ENCODE data around the gene SMS.
A peak's percentile ranks its signal among the peaks of the same experiment; 100 is the strongest.

SMS gene

GRCh38 chrX:21940356-21940829 lies at the start of gene SMS:
SMS (plus strand) TSS chrX:21940709; CDS start chrX:21940825, 116 bp downstream.
- peak within 1 kb of the TSS; percentile 64 to 81 (median 74) for H3K4me3 ChIP-seq
- peaks cover 5 to 45% (median 15%) of the 10 kb centered on the region in 10 experiments; a peak in 17 of 20 replicates for H3K4me1 ChIP-seq
- H3K9ac ChIP-seq = peak within 1 kb of the TSS; percentile 81 to 92 (median 86)
- H3K36me3 ChIP-seq = peaks cover 0 to 18% (median 3%) of the 10 kb centered on the region in 11 experiments; a peak in 6 of 22 replicates
- peaks cover 0 to 17% (median 7%) of the 10 kb centered on the region in 11 experiments; a peak in 10 of 22 replicates for H3K9me3 ChIP-seq (replicated peaks in 1 of 11)
- no peaks in the 10 kb centered on the region for H3K27me3 ChIP-seq
- peak within 1 kb of the TSS; percentile 57 to 92 (median 87) for H3K27ac ChIP-seq
- no peak for TF ChIP-seq Cebpa-rat (IDR thresholded peaks at IDR 0.05)
- H4K20me1 ChIP-seq = peaks cover 0 to 26% (median 7%) of the 10 kb centered on the region in 11 experiments; a peak in 9 of 22 replicates
- H3K4me2 ChIP-seq = peak within 1 kb of the TSS; percentile 38 to 64 (median 59); a peak in 21 of 22 replicates

- Histone ChIP-seq H4K20me1 (no peaks in the 10 kb centered on the region), H3K4me2 (peak overlapping the region in 2 of 11 experiments; percentile 34 to 56; a peak in 3 of 22 replicates), H3K36me3 (no peaks in the 10 kb centered on the region; a peak in 1 of 22 replicates), H3K27ac (0 out of 22 replicates have a peak overlapping the region, but pooled peaks of 1 of the 11 experiments have one; percentile 12), H3K4me3 (no peak overlapping the region), H3K9ac (no peak overlapping the region), H3K9me3 (replicated peaks in 1 of 11) (peaks cover 0 to under 1% (median 0%) of the 10 kb centered on the region in 11 experiments; a peak in 3 of 22 replicates), H3K4me1 (peaks cover 0 to 13% (median 0%) of the 10 kb centered on the region in 10 experiments; a peak in 3 of 20 replicates), H3K27me3 (no peaks in the 10 kb centered on the region)
- no peak for TF ChIP-seq Cebpa-rat (IDR thresholded peaks at IDR 0.05)
Observed at GRCh38 chrX:21905313-21905712, 35.2 kb upstream of the SMS start.

- Histone ChIP-seq H4K20me1 (no peaks in the 10 kb centered on the region), H3K36me3 (no peaks in the 10 kb centered on the region; a peak in 1 of 22 replicates), H3K4me2 (no peak overlapping the region), H3K9me3 (replicated peaks in 1 of 11) (no peaks in the 10 kb centered on the region), H3K27ac (no peak overlapping the region), H3K4me3 (no peak overlapping the region), H3K27me3 (no peaks in the 10 kb centered on the region), H3K4me1 (peaks cover 0 to 13% (median 0%) of the 10 kb centered on the region in 10 experiments; a peak in 3 of 20 replicates), H3K9ac (no peak overlapping the region)
- no peak for TF ChIP-seq Cebpa-rat (IDR thresholded peaks at IDR 0.05)
Observed at GRCh38 chrX:21905953-21906352, 34.6 kb upstream of the SMS start.

GRCh38 chrX:21907260-21907659 lies 33.2 kb upstream of the SMS start:
- no peaks in the 10 kb centered on the region for H3K27me3 ChIP-seq
- H3K9me3 ChIP-seq (replicated peaks in 1 of 11) = no peaks in the 10 kb centered on the region
- H3K9ac ChIP-seq = no peak overlapping the region
- H4K20me1 ChIP-seq = no peaks in the 10 kb centered on the region
- H3K4me2 ChIP-seq = no peak overlapping the region
- no peak overlapping the region for H3K27ac ChIP-seq
- H3K4me1 ChIP-seq = peaks cover 0 to 13% (median 0%) of the 10 kb centered on the region in 10 experiments; a peak in 3 of 20 replicates
- no peak for TF ChIP-seq Cebpa-rat (IDR thresholded peaks at IDR 0.05)
- H3K36me3 ChIP-seq = no peaks in the 10 kb centered on the region
- H3K4me3 ChIP-seq = no peak overlapping the region

- no peak overlapping the region for H3K9ac ChIP-seq
- H3K9me3 ChIP-seq (replicated peaks in 1 of 11) = no peaks in the 10 kb centered on the region
- no peaks in the 10 kb centered on the region for H3K27me3 ChIP-seq
- H3K4me3 ChIP-seq = no peak overlapping the region
- no peak overlapping the region for H3K4me2 ChIP-seq
- H3K36me3 ChIP-seq = no peaks in the 10 kb centered on the region
- no peaks in the 10 kb centered on the region for H3K4me1 ChIP-seq
- no peaks in the 10 kb centered on the region for H4K20me1 ChIP-seq
- no peak for TF ChIP-seq Cebpa-rat (IDR thresholded peaks at IDR 0.05)
- H3K27ac ChIP-seq = no peak overlapping the region
Observed at GRCh38 chrX:21911481-21911880, 29.0 kb upstream of the SMS start.

GRCh38 chrX:21912220-21912619 lies 28.3 kb upstream of the SMS start:
- H3K4me1 ChIP-seq = no peaks in the 10 kb centered on the region
- no peaks in the 10 kb centered on the region for H3K9me3 ChIP-seq (replicated peaks in 1 of 11)
- TF ChIP-seq Cebpa-rat (IDR thresholded peaks at IDR 0.05) = no peak
- H3K27ac ChIP-seq = no peak overlapping the region
- no peak overlapping the region for H3K4me2 ChIP-seq
- no peak overlapping the region for H3K4me3 ChIP-seq
- no peaks in the 10 kb centered on the region for H3K36me3 ChIP-seq
- H3K9ac ChIP-seq = no peak overlapping the region
- no peaks in the 10 kb centered on the region for H4K20me1 ChIP-seq
- no peaks in the 10 kb centered on the region for H3K27me3 ChIP-seq

- H3K27me3 ChIP-seq = no peaks in the 10 kb centered on the region
- no peak overlapping the region for H3K4me3 ChIP-seq
- no peak for TF ChIP-seq Cebpa-rat (IDR thresholded peaks at IDR 0.05)
- H3K27ac ChIP-seq = no peak overlapping the region
- H3K9ac ChIP-seq = no peak overlapping the region
- no peaks in the 10 kb centered on the region for H3K9me3 ChIP-seq (replicated peaks in 1 of 11)
- H3K4me1 ChIP-seq = no peaks in the 10 kb centered on the region
- no peaks in the 10 kb centered on the region for H3K36me3 ChIP-seq
- H4K20me1 ChIP-seq = no peaks in the 10 kb centered on the region
- no peak overlapping the region for H3K4me2 ChIP-seq
Observed at GRCh38 chrX:21912989-21913388, 27.5 kb upstream of the SMS start.

- H3K9ac ChIP-seq = no peak overlapping the region
- peaks cover 0 to 52% (median 15%) of the 10 kb centered on the region in 10 experiments; a peak in 14 of 20 replicates for H3K4me1 ChIP-seq
- H3K4me2 ChIP-seq = peak overlapping the region in 5 of 11 experiments; percentile 12 to 67 (median 31); a peak in 7 of 22 replicates
- H3K36me3 ChIP-seq = no peaks in the 10 kb centered on the region
- H3K27ac ChIP-seq = peak overlapping the region in 6 of 11 experiments; percentile 13 to 63 (median 46); a peak in 9 of 22 replicates
- no peak for TF ChIP-seq Cebpa-rat (IDR thresholded peaks at IDR 0.05)
- H3K4me3 ChIP-seq = no peak overlapping the region
- no peaks in the 10 kb centered on the region for H4K20me1 ChIP-seq
- no peaks in the 10 kb centered on the region for H3K27me3 ChIP-seq
- peaks cover 0 to 4% (median 0%) of the 10 kb centered on the region in 11 experiments; a peak in 2 of 22 replicates for H3K9me3 ChIP-seq (replicated peaks in 1 of 11)
Observed at GRCh38 chrX:21926116-21926515, 14.4 kb upstream of the SMS start.

- no peak for TF ChIP-seq Cebpa-rat (IDR thresholded peaks at IDR 0.05)
- no peak overlapping the region for H3K4me3 ChIP-seq
- H3K9ac ChIP-seq = peak overlapping the region in 1 of 11 experiments; percentile 19; a peak in 1 of 22 replicates
- H3K9me3 ChIP-seq (replicated peaks in 1 of 11) = 0 out of 22 replicates have a peak, but pooled peaks cover 0 to 4% (median 0%) of the 10 kb centered on the region in 11 experiments
- H3K27ac ChIP-seq = peak overlapping the region in 6 of 11 experiments; percentile 13 to 63 (median 46); a peak in 9 of 22 replicates
- H3K4me2 ChIP-seq = peak overlapping the region in 4 of 11 experiments; percentile 24 to 67 (median 41); a peak in 6 of 22 replicates
- H3K4me1 ChIP-seq = peaks cover 0 to 56% (median 15%) of the 10 kb centered on the region in 10 experiments; a peak in 14 of 20 replicates
- H4K20me1 ChIP-seq = no peaks in the 10 kb centered on the region
- H3K36me3 ChIP-seq = no peaks in the 10 kb centered on the region
- no peaks in the 10 kb centered on the region for H3K27me3 ChIP-seq
Observed at GRCh38 chrX:21926527-21927278, 13.8 kb upstream of the SMS start.
